Measurements from ENCODE around the gene MAGEH1. TPM values are rescaled to one million over a fixed set of nuclear protein-coding genes. Genes with fewer than 3 reads are reported as not detected.

The MAGEH1 gene
- polyA plus RNA-seq, 1 donor, result 63.2 TPM

- DNase-seq, result peak; percentile 39
Measured at GRCh38 chrX:55489314-55490009, 37.5 kb downstream of the MAGEH1 start, which contains the start of gene USP51. Gene USP51 (minus strand): TSS chrX:55489848. CDS start chrX:55488939, 909 bp downstream.

GRCh38 chrX:55490121-55490520, 38.2 kb downstream of the MAGEH1 start:
- no peak for DNase-seq

- DNase-seq, result no peak
Measured at GRCh38 chrX:55490974-55491373, 39.0 kb downstream of the MAGEH1 start.

Other genes with a start within 250 kb of the MAGEH1 start
- gene PAGE5, start 231.8 kb upstream of the MAGEH1 start, polyA plus RNA-seq (ENCODE audit: insufficient read length), result not detected
- gene PAGE3, start 187.2 kb upstream of the MAGEH1 start, polyA plus RNA-seq (ENCODE audit: insufficient read length), result not detected
- gene USP51, start 37.7 kb downstream of the MAGEH1 start, polyA plus RNA-seq (ENCODE audit: insufficient read length), result 13.9 TPM
- not detected for gene FOXR2, start 171.3 kb downstream of the MAGEH1 start, polyA plus RNA-seq (ENCODE audit: insufficient read length)

Measured in left kidney (tissue), 2 donors.